ENCODE results near the gene TLK2. TPM values are rescaled to one million over a fixed set of nuclear protein-coding genes. Genes with fewer than 3 reads are reported as not detected.
A peak's percentile ranks its signal among the peaks of the same experiment; 100 is the strongest.

Gene TLK2
- polyA plus RNA-seq, 1 of the 3 experiments (the other 2 are of a cell fraction) = 51.9 TPM

- no peaks in the 10 kb centered on the region for H3K27me3 ChIP-seq (ENCODE audit: insufficient read depth)
- no peaks in the 10 kb centered on the region for H3K9me2 ChIP-seq
- no peak overlapping the region for H2AFZ ChIP-seq (ENCODE audit: low read depth)
- TF ChIP-seq ELF1 (IDR thresholded peaks at IDR 0.05) = no peak
- no peak for TF ChIP-seq MAX (IDR thresholded peaks at IDR 0.05; ENCODE audit: low read depth)
- TF ChIP-seq MEF2A (IDR thresholded peaks at IDR 0.05; ENCODE audit: borderline replicate concordance, low read depth) = no peak
- no peak for TF ChIP-seq TCF12 (IDR thresholded peaks at IDR 0.05)
- TF ChIP-seq RAD21 (IDR thresholded peaks at IDR 0.05; ENCODE audit: low read length) = no peak
- H3K79me2 ChIP-seq (ENCODE audit: insufficient read depth) = peaks cover 62% of the 10 kb centered on the region
- peaks cover 69% of the 10 kb centered on the region for H3F3A ChIP-seq (replicated peaks; ENCODE audit: insufficient read depth)
- WGBS (ENCODE audit: low lambda C conversion rate) = 87% methylated on average over 4 of the region's 4 CpGs
- peaks cover 32 to 41% of the 10 kb centered on the region in 2 experiments for H3K36me3 ChIP-seq (replicated peaks in 1 of 2; ENCODE audit: control insufficient read depth in 1 of 2, insufficient read depth in 2 of 2, low read length in 1 of 2)
- H4K20me1 ChIP-seq (ENCODE audit: insufficient read depth) = no peaks in the 10 kb centered on the region
- H3K4me3 ChIP-seq (ENCODE audit: low read depth in 2 of 2, low read length in 1 of 2) = no peak overlapping the region
- POLR2A ChIA-PET = no interaction called here
- peaks cover 0 to 24% of the 10 kb centered on the region in 2 experiments; a peak in 2 of 4 replicates for H3K4me1 ChIP-seq (ENCODE audit: control insufficient read depth in 1 of 2, insufficient read depth in 2 of 2, low read depth in 1 of 2, low read length in 1 of 2)
- DNase-seq = no peak
- H3K4me2 ChIP-seq = no peak overlapping the region
- peak overlapping the region in 1 of 2 experiments; percentile 81; a peak in 2 of 4 replicates for H3K27ac ChIP-seq (ENCODE audit: low read depth in 2 of 2, low read length in 1 of 2)
- no peak overlapping the region for H3K9ac ChIP-seq
- CTCF ChIA-PET = interaction anchor here (0.7 to 1.3 kb wide), 2 partner anchors 11 to 550 kb away, joined by 3 to 5 read pairs; no protein-coding TSS in a partner anchor
- no peaks in the 10 kb centered on the region for H3K9me3 ChIP-seq
These were observed 88.5 kb downstream of the TLK2 start for GRCh38 chr17:62566996-62567578.

- peaks cover 64% of the 10 kb centered on the region for H3K79me2 ChIP-seq (ENCODE audit: insufficient read depth)
- no peaks in the 10 kb centered on the region for H3K9me2 ChIP-seq
- peak overlapping the region in 1 of 2 experiments; percentile 16; a peak in 1 of 4 replicates for H3K4me3 ChIP-seq (ENCODE audit: low read depth in 2 of 2, low read length in 1 of 2)
- TF ChIP-seq MAX (IDR thresholded peaks at IDR 0.05; ENCODE audit: low read depth) (no peak), YY1 (IDR thresholded peaks at IDR 0.05; ENCODE audit: low read depth) (peak; percentile 30; the same call in 1 of the 2 replicates), SIN3A (IDR thresholded peaks at IDR 0.05; ENCODE audit: borderline replicate concordance, low read depth, low read length) (no peak), EP300 (IDR thresholded peaks at IDR 0.05; ENCODE audit: borderline replicate concordance in 1 of 2, low read depth in 1 of 2, low read length in 1 of 2) (no peak), CHD2 (IDR thresholded peaks at IDR 0.05; ENCODE audit: low read length, partially characterized antibody) (no peak)
- no peaks in the 10 kb centered on the region for H3K27me3 ChIP-seq (ENCODE audit: insufficient read depth)
- H3F3A ChIP-seq (replicated peaks; ENCODE audit: insufficient read depth) = peaks cover 46% of the 10 kb centered on the region
- H3K4me2 ChIP-seq = peak overlapping the region; percentile 67; the same call in 1 of the 2 replicates
- H3K27ac ChIP-seq (ENCODE audit: low read depth in 2 of 2, low read length in 1 of 2) = peak overlapping the region; percentile 75 to 94; a peak in 3 of 4 replicates
- no peak for DNase-seq
- ChIA-PET CTCF (interaction anchor here (1.2 kb wide), 1 partner anchor 20 kb away, joined by 5 read pairs; no protein-coding TSS in a partner anchor), POLR2A (no interaction called here)
- H2AFZ ChIP-seq (ENCODE audit: low read depth) = no peak overlapping the region; the same call in 1 of the 2 replicates
- WGBS (ENCODE audit: low lambda C conversion rate) = 61% methylated on average over 5 of the region's 5 CpGs
- H3K9ac ChIP-seq = peak overlapping the region; percentile 50; the same call in 1 of the 2 replicates
- H3K9me3 ChIP-seq = no peaks in the 10 kb centered on the region
- H3K36me3 ChIP-seq (replicated peaks in 1 of 2; ENCODE audit: control insufficient read depth in 1 of 2, insufficient read depth in 2 of 2, low read length in 1 of 2) = peaks cover 51 to 53% of the 10 kb centered on the region in 2 experiments
- H4K20me1 ChIP-seq (ENCODE audit: insufficient read depth) = no peaks in the 10 kb centered on the region
- H3K4me1 ChIP-seq (ENCODE audit: control insufficient read depth in 1 of 2, insufficient read depth in 2 of 2, low read depth in 1 of 2, low read length in 1 of 2) = peaks cover 0 to 23% of the 10 kb centered on the region in 2 experiments; a peak in 3 of 4 replicates
These were observed 93.9 kb downstream of the TLK2 start for GRCh38 chr17:62572488-62572887.

- peaks cover 60% of the 10 kb centered on the region for H3K79me2 ChIP-seq (ENCODE audit: insufficient read depth)
- H3K9ac ChIP-seq = peak overlapping the region; percentile 50
- H3K9me3 ChIP-seq = no peaks in the 10 kb centered on the region
- peaks cover 44% of the 10 kb centered on the region for H3F3A ChIP-seq (replicated peaks; ENCODE audit: insufficient read depth)
- peak overlapping the region in 1 of 2 experiments; percentile 16; a peak in 2 of 4 replicates for H3K4me3 ChIP-seq (ENCODE audit: low read depth in 2 of 2, low read length in 1 of 2)
- H4K20me1 ChIP-seq (ENCODE audit: insufficient read depth) = no peaks in the 10 kb centered on the region
- peaks cover 52 to 56% of the 10 kb centered on the region in 2 experiments for H3K36me3 ChIP-seq (replicated peaks in 1 of 2; ENCODE audit: control insufficient read depth in 1 of 2, insufficient read depth in 2 of 2, low read length in 1 of 2)
- ChIA-PET POLR2A (no interaction called here), CTCF (interaction anchor here (1.0 to 1.2 kb wide), 2 partner anchors 14 to 20 kb away, joined by 3 to 5 read pairs; no protein-coding TSS in a partner anchor)
- peaks cover 0 to 23% of the 10 kb centered on the region in 2 experiments; a peak in 3 of 4 replicates for H3K4me1 ChIP-seq (ENCODE audit: control insufficient read depth in 1 of 2, insufficient read depth in 2 of 2, low read depth in 1 of 2, low read length in 1 of 2)
- no peak for DNase-seq
- H3K27me3 ChIP-seq (ENCODE audit: insufficient read depth) = no peaks in the 10 kb centered on the region
- H2AFZ ChIP-seq (ENCODE audit: low read depth) = no peak overlapping the region; the same call in 1 of the 2 replicates
- WGBS (ENCODE audit: low lambda C conversion rate) = 40% methylated on average over 7 of the region's 7 CpGs
- peak overlapping the region; percentile 67 for H3K4me2 ChIP-seq
- no peaks in the 10 kb centered on the region for H3K9me2 ChIP-seq
- peak overlapping the region; percentile 75 to 94 for H3K27ac ChIP-seq (ENCODE audit: low read depth in 2 of 2, low read length in 1 of 2)
- 0 out of 2 replicates have a peak, but pooled peaks have one; percentile 29 for TF ChIP-seq RXRA (IDR thresholded peaks at IDR 0.05; ENCODE audit: borderline replicate concordance, low read depth)
- peak; percentile 34; the same call in 1 of the 2 replicates for TF ChIP-seq JUND (IDR thresholded peaks at IDR 0.05)
- no peak for TF ChIP-seq TAF1 (IDR thresholded peaks at IDR 0.05; ENCODE audit: borderline replicate concordance, low read depth, low read length)
- peak; percentile 28; the same call in 1 of the 2 replicates for TF ChIP-seq POLR2AphosphoS5 (IDR thresholded peaks at IDR 0.05; ENCODE audit: low read depth, low read length)
- 0 out of 2 replicates have a peak, but pooled peaks have one; percentile 46 for TF ChIP-seq FOXM1 (IDR thresholded peaks at IDR 0.05; ENCODE audit: low read depth)
- no peak for TF ChIP-seq REST (IDR thresholded peaks at IDR 0.05; ENCODE audit: low read depth, low read length)
- peak in 1 of 2 experiments; percentile 50; a peak in 1 of 4 replicates for TF ChIP-seq EP300 (IDR thresholded peaks at IDR 0.05; ENCODE audit: borderline replicate concordance in 1 of 2, low read depth in 1 of 2, low read length in 1 of 2)
- peak; percentile 62; the same call in 1 of the 2 replicates for TF ChIP-seq FOSL2 (IDR thresholded peaks at IDR 0.05; ENCODE audit: borderline replicate concordance, low read depth)
- TF ChIP-seq MEF2A (IDR thresholded peaks at IDR 0.05; ENCODE audit: borderline replicate concordance, low read depth) = peak; percentile 75; the same call in 1 of the 2 replicates
- TF ChIP-seq ELF1 (IDR thresholded peaks at IDR 0.05) = no peak; the same call in 1 of the 2 replicates
These were observed 94.3 kb downstream of the TLK2 start for GRCh38 chr17:62572888-62573401.

All from SK-N-SH (cell line).